Liver (tissue), 3 donors: ENCODE results near the gene LHFPL6.

ENCODE experiments used
- HNF4G ChIP-seq: IDR thresholded peaks from 2 replicates; pipeline ENCODE4 v1.6.1; 2016; ENCODE audit warnings: antibody characterized with exemption
- SP1 ChIP-seq: IDR thresholded peaks from 2 replicates; pipeline ENCODE4 v1.6.1; 2018; ENCODE audit warnings: antibody characterized with exemption, mild to moderate bottlenecking
- TF ChIP-seq, protein P1 (sequence below): fragments of 150-350 bp; IDR thresholded peaks from 2 replicates; pipeline ENCODE4 v1.5.1; 2017; ENCODE audit warnings: improper control_type of control experiment, low read depth, low read length; ENCODE audit not compliant: missing input control
- donor health status: healthy.
- donor health status: healthy.

DNA sequence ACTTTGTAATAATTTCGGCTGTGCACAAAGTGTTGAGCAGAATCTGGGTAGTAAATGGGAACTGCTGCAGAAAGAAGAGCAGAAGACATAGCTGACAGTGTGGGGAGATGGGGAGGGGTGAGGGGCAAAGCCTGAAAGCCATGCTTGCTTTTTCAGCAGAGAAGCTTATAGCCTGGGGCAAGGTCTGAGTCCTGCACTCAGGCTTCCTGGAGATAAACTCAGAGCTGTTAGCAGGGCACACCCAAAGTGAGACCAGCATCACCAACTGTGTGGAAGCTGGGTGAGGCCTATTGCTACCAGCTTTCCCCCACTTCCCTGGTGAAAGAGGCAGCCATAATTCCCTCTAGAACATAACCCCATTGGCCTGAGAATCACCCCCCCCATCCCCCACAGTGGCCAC, 15.6 kb upstream of the LHFPL6 start:
- TF ChIP-seq, protein P1, sequence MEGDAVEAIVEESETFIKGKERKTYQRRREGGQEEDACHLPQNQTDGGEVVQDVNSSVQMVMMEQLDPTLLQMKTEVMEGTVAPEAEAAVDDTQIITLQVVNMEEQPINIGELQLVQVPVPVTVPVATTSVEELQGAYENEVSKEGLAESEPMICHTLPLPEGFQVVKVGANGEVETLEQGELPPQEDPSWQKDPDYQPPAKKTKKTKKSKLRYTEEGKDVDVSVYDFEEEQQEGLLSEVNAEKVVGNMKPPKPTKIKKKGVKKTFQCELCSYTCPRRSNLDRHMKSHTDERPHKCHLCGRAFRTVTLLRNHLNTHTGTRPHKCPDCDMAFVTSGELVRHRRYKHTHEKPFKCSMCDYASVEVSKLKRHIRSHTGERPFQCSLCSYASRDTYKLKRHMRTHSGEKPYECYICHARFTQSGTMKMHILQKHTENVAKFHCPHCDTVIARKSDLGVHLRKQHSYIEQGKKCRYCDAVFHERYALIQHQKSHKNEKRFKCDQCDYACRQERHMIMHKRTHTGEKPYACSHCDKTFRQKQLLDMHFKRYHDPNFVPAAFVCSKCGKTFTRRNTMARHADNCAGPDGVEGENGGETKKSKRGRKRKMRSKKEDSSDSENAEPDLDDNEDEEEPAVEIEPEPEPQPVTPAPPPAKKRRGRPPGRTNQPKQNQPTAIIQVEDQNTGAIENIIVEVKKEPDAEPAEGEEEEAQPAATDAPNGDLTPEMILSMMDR: no peak
- TF ChIP-seq HNF4G: no peak
- no peak for TF ChIP-seq SP1
